K562 (cell line): ENCODE data around the gene SND1.

ENCODE experiments used
- ELK1 ChIP-seq: sonication (generic); formaldehyde crosslinking; IDR thresholded peaks from 2 replicates; pipeline ENCODE4 v1.8.1; 2022; ENCODE audit warnings: missing genetic modification reagents
- MAX ChIP-seq: sonication (generic); formaldehyde crosslinking; IDR thresholded peaks from 2 replicates; pipeline ENCODE4 v1.9.0; 2022; ENCODE audit warnings: mild to moderate bottlenecking, missing genetic modification reagents
- SAFB ChIP-seq: fragments of 200-400 bp; formaldehyde crosslinking; IDR thresholded peaks from 2 replicates; pipeline ENCODE4 v1.6.1; 2017; ENCODE audit warnings: low read depth, low read length, borderline replicate concordance
- TAF1 ChIP-seq: IDR thresholded peaks from 2 replicates; pipeline ENCODE4 v1.6.1; 2011; ENCODE audit warnings: mild to moderate bottlenecking, low read length, moderate library complexity; ENCODE audit not compliant: insufficient read depth, control insufficient read depth, severe bottlenecking; ENCODE audit errors: extremely low read depth
- ZBTB7A ChIP-seq: IDR thresholded peaks from 2 replicates; pipeline ENCODE4 v1.6.1; 2011; ENCODE audit warnings: low read depth, mild to moderate bottlenecking, low read length, moderate library complexity, borderline replicate concordance; ENCODE audit not compliant: control insufficient read depth
- ZNF668 ChIP-seq: fragments of 250-450 bp; sonication (Bioruptor Pico); IDR thresholded peaks from 2 replicates; pipeline ENCODE4 v1.8.0; 2022; ENCODE audit warnings: mild to moderate bottlenecking, inconsistent platforms

GRCh38 chr7:127968547-127968946, 316.6 kb downstream of the SND1 start:
- no peak for TF ChIP-seq ELK1
- no peak for TF ChIP-seq ZNF668 (CRISPR knock-in tag)
- no peak for TF ChIP-seq ZBTB7A
- no peak for TF ChIP-seq SAFB
- no peak for TF ChIP-seq MAX
- no peak for TF ChIP-seq TAF1
